Suprapubic skin (tissue), 4 donors: ENCODE measurements around the gene HPS6.

Source experiments
- EP300 ChIP-seq: sonication (generic); formaldehyde crosslinking; IDR thresholded peaks from one replicate; pipeline ENCODE4 v1.6.1; 2017; ENCODE audit warnings: antibody characterized with exemption
- POLR2A ChIP-seq, 2 donors: fragments of 450-650 bp; IDR thresholded peaks; one replicate each; pipeline ENCODE4 v1.6.1; 2017; ENCODE audit warnings: antibody characterized with exemption in 2 of 2, mild to moderate bottlenecking in 2 of 2, moderate library complexity in 2 of 2
- POLR2AphosphoS5 ChIP-seq, 3 donors: sonication (generic); formaldehyde crosslinking; IDR thresholded peaks; one replicate each; pipeline ENCODE4 v1.6.1; 2017; ENCODE audit warnings: antibody characterized with exemption in 3 of 3
- TF ChIP-seq, protein P1 (sequence below), 2 donors: fragments of 200-600 bp in 1 of 2; fragments of 450-650 bp in 1 of 2; sonication (generic) in 1 of 2; IDR thresholded peaks; one replicate each; pipeline ENCODE4 v1.5.1; 2016 to 2019; ENCODE audit warnings: antibody characterized with exemption in 2 of 2, mild to moderate bottlenecking in 1 of 2, moderate library complexity in 1 of 2

GRCh38 chr10:102066399-102067088 lies 1.4 kb downstream of the HPS6 start:
- TF ChIP-seq, protein P1, sequence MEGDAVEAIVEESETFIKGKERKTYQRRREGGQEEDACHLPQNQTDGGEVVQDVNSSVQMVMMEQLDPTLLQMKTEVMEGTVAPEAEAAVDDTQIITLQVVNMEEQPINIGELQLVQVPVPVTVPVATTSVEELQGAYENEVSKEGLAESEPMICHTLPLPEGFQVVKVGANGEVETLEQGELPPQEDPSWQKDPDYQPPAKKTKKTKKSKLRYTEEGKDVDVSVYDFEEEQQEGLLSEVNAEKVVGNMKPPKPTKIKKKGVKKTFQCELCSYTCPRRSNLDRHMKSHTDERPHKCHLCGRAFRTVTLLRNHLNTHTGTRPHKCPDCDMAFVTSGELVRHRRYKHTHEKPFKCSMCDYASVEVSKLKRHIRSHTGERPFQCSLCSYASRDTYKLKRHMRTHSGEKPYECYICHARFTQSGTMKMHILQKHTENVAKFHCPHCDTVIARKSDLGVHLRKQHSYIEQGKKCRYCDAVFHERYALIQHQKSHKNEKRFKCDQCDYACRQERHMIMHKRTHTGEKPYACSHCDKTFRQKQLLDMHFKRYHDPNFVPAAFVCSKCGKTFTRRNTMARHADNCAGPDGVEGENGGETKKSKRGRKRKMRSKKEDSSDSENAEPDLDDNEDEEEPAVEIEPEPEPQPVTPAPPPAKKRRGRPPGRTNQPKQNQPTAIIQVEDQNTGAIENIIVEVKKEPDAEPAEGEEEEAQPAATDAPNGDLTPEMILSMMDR (IDR thresholded peaks at IDR 0.05): no peak
- no peak for TF ChIP-seq POLR2AphosphoS5 (IDR thresholded peaks at IDR 0.05)
- no peak for TF ChIP-seq POLR2A (IDR thresholded peaks at IDR 0.05)
- no peak for TF ChIP-seq EP300
